GM12864 (cell line): ENCODE results near the gene TWSG1.

Experiments used
- DNase-seq: peaks from one replicate; pipeline ENCODE4 v3.0.0-alpha.2; 2011; ENCODE audit warnings: low read depth
- H3K4me3 ChIP-seq: 2 replicates; pipeline ENCODE4 v1.5.1; 2011; ENCODE audit warnings: mild to moderate bottlenecking, low read depth, low read length, control low read depth
- TF ChIP-seq, protein P1 (sequence below): IDR thresholded peaks from 2 replicates; pipeline ENCODE4 v1.5.1; 2011; ENCODE audit warnings: low read depth, mild to moderate bottlenecking, moderate library complexity, low read length, control low read depth, inconsistent platforms; ENCODE audit errors: missing control alignments

The TWSG1 gene

DNA sequence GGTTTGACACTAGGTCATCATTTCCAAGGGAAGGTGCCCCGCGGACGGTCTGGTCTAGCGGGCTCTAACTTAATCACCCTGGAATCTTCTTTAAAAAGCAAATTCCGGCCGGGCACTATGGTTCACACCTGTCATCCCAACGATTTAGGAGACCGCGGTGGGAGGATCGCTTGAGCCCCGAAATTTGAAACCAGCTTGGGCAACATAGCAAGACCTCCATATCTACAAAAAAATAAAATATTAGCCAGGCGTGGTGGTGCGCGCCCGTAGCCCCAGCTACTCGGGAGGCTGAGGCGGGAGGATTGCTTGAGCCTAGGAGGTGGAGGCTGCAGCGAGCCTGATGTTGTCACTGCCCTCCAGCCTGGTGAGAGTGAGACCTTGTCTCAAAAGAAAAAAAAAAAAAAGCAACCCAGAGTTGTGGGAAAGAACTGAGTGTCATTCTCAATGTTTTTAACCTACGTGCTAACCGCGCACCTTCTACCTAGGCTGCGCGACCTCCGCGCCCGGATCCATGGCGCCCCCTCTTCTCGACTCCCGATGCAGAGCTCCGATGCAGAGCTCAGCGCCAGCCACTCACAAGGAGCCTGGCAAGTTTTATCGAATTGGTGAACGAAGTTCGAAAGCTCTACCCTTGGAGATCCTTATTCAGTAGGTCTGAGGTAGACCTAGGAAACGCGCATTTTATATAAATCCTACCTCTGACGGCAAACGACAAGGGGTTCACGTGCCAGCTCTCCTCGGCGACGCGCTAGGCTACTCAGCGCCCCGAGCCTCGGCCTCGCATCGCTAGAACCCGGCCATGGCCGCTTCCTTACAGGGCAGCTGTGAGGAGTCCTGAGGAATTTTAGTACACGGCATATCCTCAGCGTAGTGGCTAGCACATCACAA is 888 bp upstream of the TWSG1 start:
- TF ChIP-seq, protein P1, sequence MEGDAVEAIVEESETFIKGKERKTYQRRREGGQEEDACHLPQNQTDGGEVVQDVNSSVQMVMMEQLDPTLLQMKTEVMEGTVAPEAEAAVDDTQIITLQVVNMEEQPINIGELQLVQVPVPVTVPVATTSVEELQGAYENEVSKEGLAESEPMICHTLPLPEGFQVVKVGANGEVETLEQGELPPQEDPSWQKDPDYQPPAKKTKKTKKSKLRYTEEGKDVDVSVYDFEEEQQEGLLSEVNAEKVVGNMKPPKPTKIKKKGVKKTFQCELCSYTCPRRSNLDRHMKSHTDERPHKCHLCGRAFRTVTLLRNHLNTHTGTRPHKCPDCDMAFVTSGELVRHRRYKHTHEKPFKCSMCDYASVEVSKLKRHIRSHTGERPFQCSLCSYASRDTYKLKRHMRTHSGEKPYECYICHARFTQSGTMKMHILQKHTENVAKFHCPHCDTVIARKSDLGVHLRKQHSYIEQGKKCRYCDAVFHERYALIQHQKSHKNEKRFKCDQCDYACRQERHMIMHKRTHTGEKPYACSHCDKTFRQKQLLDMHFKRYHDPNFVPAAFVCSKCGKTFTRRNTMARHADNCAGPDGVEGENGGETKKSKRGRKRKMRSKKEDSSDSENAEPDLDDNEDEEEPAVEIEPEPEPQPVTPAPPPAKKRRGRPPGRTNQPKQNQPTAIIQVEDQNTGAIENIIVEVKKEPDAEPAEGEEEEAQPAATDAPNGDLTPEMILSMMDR = no peak
- DNase-seq = no peak
- peak overlapping the region; percentile 50 for H3K4me3 ChIP-seq

DNA sequence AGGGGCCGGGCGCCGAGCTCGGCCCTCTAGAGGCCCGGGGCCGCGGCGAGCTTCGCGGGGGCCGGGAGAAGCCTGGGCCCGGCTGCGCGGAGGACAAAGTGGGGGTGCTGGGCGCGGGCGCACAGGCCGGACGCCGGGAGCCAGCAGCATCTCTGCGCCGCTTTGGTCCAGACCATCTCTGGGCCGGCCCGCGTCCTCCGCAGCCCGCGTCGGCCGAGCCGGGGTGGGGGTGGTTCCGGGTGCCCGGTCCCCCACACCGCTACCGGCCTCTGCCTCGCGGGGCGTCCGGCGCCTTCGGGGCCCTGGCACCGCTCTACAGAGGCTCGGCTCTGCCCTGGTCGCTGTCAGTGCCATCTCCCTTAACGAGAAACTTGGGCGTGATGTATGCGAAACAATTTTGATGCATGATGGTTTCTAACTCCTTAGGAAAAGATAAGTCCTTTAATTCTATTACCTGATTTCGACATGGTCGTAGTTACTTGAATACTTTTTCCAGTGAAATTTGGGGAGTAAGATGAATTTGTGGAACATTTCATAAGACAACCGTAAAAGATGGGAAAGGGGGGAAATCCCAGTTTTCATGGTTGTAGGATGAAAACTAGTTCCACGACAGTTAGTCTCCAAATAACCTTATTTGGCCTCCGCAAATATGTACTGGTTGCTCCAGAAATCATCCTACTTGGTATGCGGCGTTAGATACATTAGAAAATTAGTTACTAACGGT is 562 bp downstream of the TWSG1 start:
- TF ChIP-seq, protein P1 = no peak
- no peak for DNase-seq
- peak overlapping the region; percentile 88 for H3K4me3 ChIP-seq

DNA sequence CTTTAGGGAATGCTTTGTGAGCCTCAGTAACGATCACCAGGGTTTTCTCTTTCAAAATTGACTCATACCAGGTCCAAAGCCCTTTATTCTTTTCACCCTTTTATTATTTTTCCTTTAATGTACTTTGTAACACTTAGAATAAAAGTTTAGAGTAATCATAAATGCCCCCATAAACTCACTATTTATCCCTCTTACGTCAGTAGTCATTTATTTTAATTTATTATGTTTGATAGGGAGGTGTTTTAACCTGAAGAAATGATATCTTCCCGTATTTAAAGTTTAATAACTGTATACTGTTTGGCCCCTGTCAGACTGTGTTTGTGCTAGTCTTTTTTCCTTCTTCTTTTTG is 1.1 kb downstream of the TWSG1 start:
- H3K4me3 ChIP-seq = peak overlapping the region; percentile 88
- DNase-seq = no peak

DNA sequence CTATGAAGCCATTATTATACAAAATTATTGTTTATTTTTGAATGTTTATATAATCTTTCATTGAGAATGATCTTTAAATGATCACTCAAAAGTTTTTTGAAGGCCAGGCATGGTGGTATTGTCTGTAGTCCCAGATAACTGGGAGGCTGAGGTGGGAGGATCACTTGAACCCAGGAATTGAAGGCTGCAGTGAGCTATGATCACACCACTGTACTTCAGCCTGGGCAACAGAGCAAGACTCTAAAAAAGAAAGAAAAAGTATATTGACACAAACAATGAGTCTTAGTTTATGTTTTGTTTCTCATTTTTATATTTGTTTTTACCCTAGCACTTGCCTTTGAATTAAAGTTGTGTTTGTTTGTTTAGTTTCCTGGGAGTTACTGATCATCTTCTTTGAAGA is 2.3 kb downstream of the TWSG1 start:
- peak overlapping the region; percentile 4; the same call in 1 of the 2 replicates for H3K4me3 ChIP-seq
- TF ChIP-seq, protein P1 = no peak
- no peak for DNase-seq

More for the DNA sequence above, 1.1 kb downstream of the TWSG1 start:
- TF ChIP-seq, protein P1 = no peak

DNA sequence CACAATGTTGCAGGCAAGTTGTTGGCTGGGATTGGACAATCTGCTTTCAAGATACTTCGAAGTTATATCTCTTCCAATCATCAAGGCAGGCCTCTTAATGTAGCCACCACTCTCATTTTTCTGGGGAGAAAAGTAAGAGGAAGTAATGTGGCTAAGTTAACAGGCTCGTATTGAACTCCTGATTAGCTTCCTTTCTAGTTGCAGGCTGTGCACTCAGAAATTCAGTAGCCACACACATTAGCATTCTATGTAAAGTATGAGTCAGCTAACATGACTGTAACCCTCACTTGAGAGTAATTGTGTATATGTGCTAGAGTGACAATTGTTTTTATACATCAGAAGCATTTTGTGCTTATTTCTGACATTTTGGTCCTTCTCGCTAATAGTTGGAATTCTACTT is 3.3 kb downstream of the TWSG1 start:
- TF ChIP-seq, protein P1 = no peak
- H3K4me3 ChIP-seq = no peak overlapping the region
- no peak for DNase-seq

DNA sequence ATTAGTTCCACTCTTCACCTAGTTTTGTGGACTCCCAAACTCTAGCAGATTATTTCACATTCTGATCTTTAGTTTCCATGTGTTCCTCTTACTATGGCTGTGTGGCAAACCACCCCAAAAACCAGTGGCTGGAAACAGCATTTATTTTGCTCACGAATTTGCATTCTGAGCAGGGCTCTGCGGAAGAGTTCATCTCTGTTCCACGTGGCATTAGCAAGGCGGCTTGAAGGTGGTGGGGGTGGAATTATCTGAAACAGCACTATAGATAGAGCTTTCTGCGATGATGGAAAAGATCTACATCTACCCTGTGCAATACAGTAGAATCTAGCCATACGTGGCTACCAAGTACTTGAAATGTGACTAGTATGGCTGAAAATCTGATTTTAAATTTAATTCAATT is 5.9 kb downstream of the TWSG1 start:
- TF ChIP-seq, protein P1 = no peak
- H3K4me3 ChIP-seq = no peak overlapping the region
- DNase-seq = peak; percentile 36
